NCI-H748 treated with DMSO at 0.1 percent for 48 hours (cell line): ENCODE measurements around the gene BCOR.

ENCODE experiments used
- DNase-seq: peaks from one replicate; lab custom pipeline; 2025; lab: John Stamatoyannopoulos, UW

Gene BCOR

GRCh38 chrX:40097504-40098263, at the start of gene BCOR:
Gene BCOR, minus strand, starts transcription at chrX:40097958. Its CDS starts 20,029 bp downstream, at chrX:40077929.
- DNase-seq = peak; percentile 35

- DNase-seq = no peak
Measured at GRCh38 chrX:40147126-40147952, 49.6 kb upstream of the BCOR start.

- peak; percentile 23 for DNase-seq
Measured at GRCh38 chrX:40146262-40147125, 48.7 kb upstream of the BCOR start.

DNA sequence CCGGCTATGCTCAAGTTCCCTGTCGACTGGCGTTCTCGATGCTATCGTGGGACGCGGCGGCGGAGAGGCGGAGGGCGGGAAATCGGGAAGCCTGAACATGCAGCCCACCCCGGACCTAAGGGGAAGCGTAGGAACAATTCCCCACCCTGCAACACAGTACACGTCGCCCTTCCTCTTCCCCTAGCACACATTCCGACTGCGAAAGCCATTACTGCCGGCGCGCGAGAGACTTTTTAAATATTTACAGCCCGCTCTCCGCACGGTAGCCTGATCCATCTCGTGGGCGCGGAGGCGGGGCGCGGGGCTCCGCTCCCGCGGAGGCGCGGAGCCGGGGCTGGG, 48.1 kb upstream of the BCOR start:
- DNase-seq = no peak

DNA sequence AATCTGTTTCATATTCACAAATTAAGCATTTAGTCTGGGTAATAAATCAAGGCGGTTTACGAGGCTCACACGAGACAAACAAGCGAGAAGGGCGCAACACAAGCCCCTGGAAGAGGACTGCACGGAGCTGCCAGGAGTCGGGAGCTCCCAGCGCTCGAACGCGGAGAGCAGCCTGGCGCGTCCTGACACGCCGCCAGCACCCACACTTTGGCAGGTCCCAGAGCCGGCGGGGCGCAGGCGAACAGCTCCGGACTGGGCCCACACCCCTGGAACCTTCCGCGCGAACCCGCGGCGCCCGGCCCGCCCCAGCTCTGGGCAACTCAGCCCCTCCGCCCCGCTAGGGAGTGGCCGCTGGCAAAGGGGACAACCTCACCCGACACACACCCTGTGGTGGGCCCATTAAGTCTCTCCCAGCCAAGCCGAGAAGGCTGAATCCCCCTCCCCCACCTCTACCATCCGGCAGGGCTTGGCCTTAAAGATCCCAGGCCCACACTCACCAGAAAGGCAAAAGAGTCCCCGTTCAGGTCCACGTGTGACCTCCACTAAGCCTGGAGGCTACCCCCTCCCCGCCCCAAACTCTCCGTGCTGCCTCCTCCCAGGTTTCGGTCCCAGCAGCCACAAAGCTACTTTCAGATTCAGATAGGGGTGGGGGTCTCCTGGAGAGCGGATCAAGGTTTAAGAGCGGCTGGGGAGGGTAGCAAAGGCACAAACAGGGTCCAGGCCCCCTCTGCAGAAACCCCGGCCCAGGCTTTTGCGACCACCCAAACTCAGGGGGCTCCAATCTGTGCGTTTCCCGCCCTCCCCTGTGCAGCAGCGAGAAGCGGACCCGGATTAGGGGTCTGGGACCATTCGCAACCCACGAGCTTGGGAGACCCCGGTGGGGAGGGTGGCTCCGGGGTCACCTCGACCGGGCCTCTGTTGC, 47.5 kb upstream of the BCOR start:
- DNase-seq = no peak

DNA sequence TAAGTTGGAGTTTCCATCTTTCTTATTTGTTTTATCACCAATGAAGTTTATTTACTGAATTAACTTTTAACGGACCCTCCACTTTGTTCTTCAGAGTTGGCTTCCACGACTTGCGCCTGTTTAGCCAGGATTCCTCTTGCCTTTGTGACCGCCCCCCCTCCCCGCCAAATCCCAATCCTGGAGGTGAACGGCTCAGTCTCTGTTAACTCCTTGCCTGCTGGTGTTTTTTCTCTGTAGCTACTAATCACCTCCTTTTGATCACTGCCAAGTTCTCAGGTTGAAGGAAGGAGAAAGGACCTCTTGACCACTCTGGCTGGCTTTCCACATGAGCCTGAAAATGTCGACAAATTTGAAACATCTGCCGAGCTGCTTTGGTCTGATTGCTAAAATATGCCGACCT, 46.8 kb upstream of the BCOR start:
- DNase-seq = no peak

DNA sequence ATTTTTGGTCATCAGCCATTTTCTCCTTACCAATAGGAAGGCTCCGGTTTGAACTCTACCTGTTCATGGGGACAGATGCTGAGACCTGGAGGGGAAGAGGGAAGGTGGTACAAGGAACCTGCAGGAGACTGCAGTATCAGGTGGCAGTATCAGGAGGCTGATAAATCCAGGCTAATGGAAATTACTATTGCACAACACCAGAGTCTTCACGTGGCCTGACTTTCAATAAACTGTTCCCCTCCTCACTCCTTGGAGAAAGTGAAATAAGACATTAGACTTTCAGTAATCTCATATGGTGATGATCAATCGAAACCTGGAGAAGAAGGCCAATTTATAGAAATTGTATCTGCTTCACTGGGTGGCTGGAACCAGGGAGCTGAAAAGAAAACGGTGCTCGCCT, 46.2 kb upstream of the BCOR start:
- DNase-seq = no peak

DNA sequence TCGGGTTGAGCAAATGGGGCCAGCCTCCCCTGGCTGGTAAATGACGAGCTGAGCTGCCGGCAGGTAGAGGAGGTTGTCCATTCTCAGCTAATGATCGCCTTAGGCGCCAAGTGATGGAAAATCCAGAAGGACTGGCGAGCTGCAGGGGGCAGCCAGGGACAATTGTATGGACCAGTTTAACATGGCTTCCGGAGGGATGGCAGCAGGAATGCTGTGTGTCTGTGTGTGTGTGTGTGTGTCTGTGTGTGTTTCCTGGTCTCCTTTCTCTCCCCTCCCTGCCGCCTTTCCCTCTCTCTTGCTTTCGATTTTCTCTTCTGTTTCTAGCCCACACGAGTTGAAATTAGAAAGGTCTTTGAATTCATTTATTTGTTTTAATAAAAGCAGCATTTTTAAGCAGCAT, 45.2 kb upstream of the BCOR start:
- DNase-seq = no peak

- no peak for DNase-seq
Measured at GRCh38 chrX:40142417-40142816, 44.7 kb upstream of the BCOR start.

DNA sequence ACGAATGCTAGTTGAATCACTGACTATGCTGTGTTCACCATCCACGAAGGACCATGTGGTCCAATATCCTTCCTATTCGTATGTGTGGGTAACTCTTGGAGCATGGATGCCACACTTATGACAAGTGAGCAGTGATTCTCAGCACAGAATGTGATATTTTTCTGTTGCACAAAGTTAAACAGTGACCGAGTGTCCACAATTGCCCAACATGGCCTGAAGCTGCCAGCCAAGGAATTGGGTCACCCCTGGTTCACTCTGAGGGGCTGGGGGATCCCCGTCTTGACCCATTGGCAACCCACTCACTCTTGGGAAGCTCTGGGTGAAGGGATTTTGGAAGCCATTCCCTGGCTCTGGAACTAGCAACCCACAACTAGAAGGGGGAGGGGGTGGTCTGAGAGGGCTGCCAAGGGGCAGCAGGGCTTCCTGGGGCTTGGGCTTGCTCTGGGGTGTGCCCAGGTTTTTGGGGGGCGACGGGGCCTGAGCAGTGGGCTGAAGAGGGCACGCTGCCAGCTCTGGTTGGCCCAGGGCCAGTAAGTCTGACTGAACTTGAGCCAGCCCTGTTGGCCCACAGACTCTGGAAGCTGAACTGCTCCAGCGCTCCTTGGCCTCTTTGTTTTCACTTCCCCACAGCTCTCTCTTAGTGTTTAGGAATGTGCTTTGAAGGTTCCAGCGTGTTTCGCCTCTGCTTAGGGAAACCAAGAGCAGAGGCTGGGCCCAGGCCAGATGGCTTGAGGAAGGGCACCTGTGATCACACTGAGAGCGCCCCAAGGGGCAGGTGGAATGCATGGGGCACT, 43.1 kb upstream of the BCOR start:
- no peak for DNase-seq

DNA sequence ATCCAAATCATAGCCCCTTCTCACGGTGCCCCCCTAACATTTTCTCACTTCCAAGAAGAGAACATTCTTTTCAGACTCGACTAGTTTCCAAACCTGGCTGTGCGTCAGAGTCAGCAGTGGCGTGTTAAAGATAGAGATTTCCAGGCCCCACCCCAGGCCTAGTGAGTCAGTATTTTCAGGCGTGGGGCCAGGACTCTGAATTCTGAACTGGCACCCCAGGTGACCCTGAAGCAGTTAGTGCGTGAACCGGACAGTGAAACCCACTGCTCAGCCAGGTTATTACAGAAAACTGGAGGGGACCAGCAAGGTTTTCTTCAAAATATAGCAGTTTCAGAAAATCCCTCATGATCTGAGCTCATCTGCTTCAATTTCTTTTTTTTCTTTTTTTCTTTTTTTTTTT, 35.0 kb upstream of the BCOR start:
- no peak for DNase-seq

DNA sequence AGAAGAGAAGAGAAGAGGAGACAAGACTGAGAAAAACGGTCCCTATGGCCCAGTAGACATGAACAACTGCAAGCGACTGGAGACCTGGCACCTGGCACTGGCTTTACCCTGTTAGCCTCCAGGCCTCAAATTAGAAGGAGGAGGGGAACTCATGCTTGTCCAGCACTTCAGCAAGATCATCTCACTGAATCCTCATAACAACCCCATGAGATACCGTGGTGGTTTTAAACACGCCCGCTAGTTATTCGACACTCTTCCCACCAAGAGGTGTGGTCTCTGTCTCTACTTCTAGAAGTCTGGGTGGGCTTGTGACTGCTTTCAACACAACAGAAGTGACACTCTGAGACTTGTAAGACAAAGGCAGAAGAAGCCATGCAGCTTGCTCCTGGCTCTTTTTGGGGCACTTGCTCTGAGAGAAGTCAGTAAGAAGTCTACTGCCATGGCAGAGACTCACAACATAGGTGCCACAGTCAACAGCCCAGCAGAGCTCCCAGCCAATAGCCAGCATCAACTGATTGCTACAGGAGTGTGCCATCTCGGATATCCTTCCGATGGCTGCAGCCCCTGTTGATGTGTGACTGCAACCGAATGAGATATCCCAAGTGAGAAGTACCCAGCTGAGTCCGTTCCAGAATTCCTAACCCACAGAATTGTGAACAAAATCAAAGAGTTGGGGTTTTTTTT, 34.0 kb upstream of the BCOR start:
- DNase-seq = no peak

GRCh38 chrX:40130207-40130606, 32.4 kb upstream of the BCOR start:
- DNase-seq = no peak

GRCh38 chrX:40127052-40127451, 29.3 kb upstream of the BCOR start:
- no peak for DNase-seq

- no peak for DNase-seq
Measured at GRCh38 chrX:40122487-40122886, 24.7 kb upstream of the BCOR start.

- no peak for DNase-seq
Measured at GRCh38 chrX:40121618-40122017, 23.9 kb upstream of the BCOR start.

- no peak for DNase-seq
Measured at GRCh38 chrX:40120838-40121580, 23.3 kb upstream of the BCOR start.

DNA sequence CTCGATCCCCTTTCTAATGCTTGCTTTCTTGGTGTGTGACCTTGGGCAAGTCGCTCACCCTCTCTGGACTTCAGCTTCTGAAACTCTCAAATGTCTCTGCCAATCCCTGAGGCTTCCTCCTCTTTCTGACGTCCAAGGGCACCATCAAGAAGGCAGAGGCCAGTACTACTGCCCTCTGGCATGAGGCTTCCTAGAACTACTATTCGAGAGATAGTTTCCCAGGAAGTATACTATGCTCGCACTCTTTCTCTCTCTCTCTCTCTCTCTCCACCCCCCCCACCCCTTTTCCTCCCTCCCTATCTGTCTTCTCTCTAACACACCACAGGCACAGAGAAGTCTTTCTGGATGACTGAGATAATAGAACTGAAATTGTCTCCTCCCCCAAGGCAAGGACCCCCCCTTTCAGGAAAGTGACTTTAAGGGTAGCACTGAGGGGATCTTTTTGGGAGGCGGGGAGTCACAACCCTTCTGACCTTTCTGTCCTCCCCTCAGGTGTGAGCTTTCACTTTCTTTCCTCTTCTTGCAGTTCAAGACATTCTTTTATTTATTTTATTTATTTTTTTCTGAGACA, 20.0 kb upstream of the BCOR start:
- no peak for DNase-seq

DNA sequence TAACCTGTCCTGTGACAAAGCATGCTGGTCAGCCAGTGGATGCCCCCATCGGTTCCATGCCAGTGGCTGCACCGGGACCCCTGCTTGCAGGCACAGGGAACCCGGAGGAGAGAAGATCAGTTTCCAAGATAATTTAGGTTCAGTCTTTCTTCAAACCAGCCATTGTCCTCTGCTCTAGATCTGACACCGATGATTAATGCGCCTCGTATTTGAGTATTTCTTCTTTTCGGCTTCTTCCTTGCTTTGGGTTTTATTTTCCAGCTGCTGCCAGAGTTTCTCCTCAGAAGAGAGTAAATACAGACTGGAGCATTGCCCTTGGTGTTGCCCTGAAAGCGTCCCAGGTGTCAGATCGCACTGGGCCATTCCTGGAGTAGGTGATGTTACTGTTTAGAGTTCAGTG, 19.2 kb upstream of the BCOR start:
- DNase-seq = no peak
